Coronary artery (tissue), 2 donors: Measurements from ENCODE around the gene C17orf113.
"Not testable (repeated sequence)": the region's sequence is repeated elsewhere in the genome, so short reads cannot be mapped to it uniquely, and the experiment has no call there.

Experiments
- DNase-seq: peaks from one replicate; pipeline ENCODE4 v3.0.0-alpha.2; 2017; ENCODE audit warnings: low spot score
- H3K27ac ChIP-seq, 2 donors: fragments of 200-600 bp; sonication (generic); one replicate each; pipeline ENCODE4 v1.5.1; 2016 to 2019
- H3K4me3 ChIP-seq: fragments of 200-600 bp; sonication (generic); 2 replicates; pipeline ENCODE4 v1.5.1; 2016; ENCODE audit warnings: mild to moderate bottlenecking, moderate library complexity
- CTCF ChIP-seq: fragments of 200-600 bp; sonication (generic); IDR thresholded peaks from one replicate; pipeline ENCODE4 v1.5.1; 2019; ENCODE audit warnings: antibody characterized with exemption

The C17orf113 gene

GRCh38 chr17:42027961-42028790 is 22.2 kb downstream of the C17orf113 start:
- Histone ChIP-seq H3K4me3 (no peak overlapping the region), H3K27ac (no peak overlapping the region)
- TF ChIP-seq CTCF = no peak
- no peak for DNase-seq

GRCh38 chr17:42027590-42027889 is 22.9 kb downstream of the C17orf113 start:
- Histone ChIP-seq H3K4me3 (no peak overlapping the region), H3K27ac (no peak overlapping the region)
- DNase-seq = no peak
- no peak for TF ChIP-seq CTCF

- no peak for DNase-seq
- no peak overlapping the region for H3K27ac ChIP-seq
Measured at GRCh38 chr17:42026857-42027589, 23.4 kb downstream of the C17orf113 start.

GRCh38 chr17:42025936-42026335 is 24.5 kb downstream of the C17orf113 start:
- DNase-seq = no peak
- H3K27ac ChIP-seq = no peak overlapping the region
- no peak overlapping the region for H3K4me3 ChIP-seq
- no peak for TF ChIP-seq CTCF

More at GRCh38 chr17:42026857-42027589, 23.4 kb downstream of the C17orf113 start:
- no peak for TF ChIP-seq CTCF
- H3K4me3 ChIP-seq = no peak overlapping the region

GRCh38 chr17:42025191-42025579 is 25.2 kb downstream of the C17orf113 start:
- TF ChIP-seq CTCF = no peak
- peak overlapping the region in 1 of 2 donors; percentile 36 for H3K27ac ChIP-seq
- H3K4me3 ChIP-seq = no peak overlapping the region
- no peak for DNase-seq

GRCh38 chr17:42023524-42024349 is 26.7 kb downstream of the C17orf113 start:
- H3K4me3 ChIP-seq = no peak overlapping the region
- no peak for TF ChIP-seq CTCF
- no peak for DNase-seq
- H3K27ac ChIP-seq = peak overlapping the region in 1 of 2 donors; percentile 67

- not testable (repeated sequence) for DNase-seq, H3K27ac ChIP-seq
- H3K4me3 ChIP-seq = peak overlapping the region; percentile 86
Measured at GRCh38 chr17:42020845-42021244, 29.6 kb downstream of the C17orf113 start.
